Measurements from ENCODE around the gene SH3RF3.

The SH3RF3 gene

GRCh38 chr2:109454304-109454703 is 325.3 kb downstream of the SH3RF3 start:
- DNase-seq (ENCODE audit: low spot score), result no peak

GRCh38 chr2:109454765-109455394 is 325.9 kb downstream of the SH3RF3 start:
- DNase-seq (ENCODE audit: low spot score), result no peak

- no peak for DNase-seq (ENCODE audit: low spot score)
Observed at GRCh38 chr2:109455731-109456691, 327.0 kb downstream of the SH3RF3 start.

- DNase-seq (ENCODE audit: low spot score), result no peak
Observed at GRCh38 chr2:109456776-109457175, 327.8 kb downstream of the SH3RF3 start.

GRCh38 chr2:109457366-109457765 is 328.4 kb downstream of the SH3RF3 start:
- no peak for DNase-seq (ENCODE audit: low spot score)

GRCh38 chr2:109457794-109458193 is 328.8 kb downstream of the SH3RF3 start:
- no peak for DNase-seq (ENCODE audit: low spot score)

- no peak for DNase-seq (ENCODE audit: low spot score)
Observed at GRCh38 chr2:109458512-109458911, 329.5 kb downstream of the SH3RF3 start.

GRCh38 chr2:109459485-109459884 is 330.5 kb downstream of the SH3RF3 start:
- no peak for DNase-seq (ENCODE audit: low spot score)

- DNase-seq (ENCODE audit: low spot score), result no peak
Observed at GRCh38 chr2:109460553-109461324, 331.7 kb downstream of the SH3RF3 start.

GRCh38 chr2:109463236-109463635 is 334.2 kb downstream of the SH3RF3 start:
- DNase-seq (ENCODE audit: low spot score), result no peak

- no peak for DNase-seq (ENCODE audit: low spot score)
Observed at GRCh38 chr2:109463891-109464290, 334.9 kb downstream of the SH3RF3 start.

- DNase-seq (ENCODE audit: low spot score), result no peak
Observed at GRCh38 chr2:109466674-109467575, 337.9 kb downstream of the SH3RF3 start.

GRCh38 chr2:109467701-109468100 is 338.7 kb downstream of the SH3RF3 start:
- DNase-seq (ENCODE audit: low spot score), result no peak

- DNase-seq (ENCODE audit: low spot score), result no peak
Observed at GRCh38 chr2:109468893-109469292, 339.9 kb downstream of the SH3RF3 start.

- no peak for DNase-seq (ENCODE audit: low spot score)
Observed at GRCh38 chr2:109471658-109472057, 342.7 kb downstream of the SH3RF3 start.

GRCh38 chr2:109472331-109472959 is 343.4 kb downstream of the SH3RF3 start:
- no peak for DNase-seq (ENCODE audit: low spot score)

GRCh38 chr2:109472974-109473373 is 344.0 kb downstream of the SH3RF3 start:
- DNase-seq (ENCODE audit: low spot score), result no peak

GRCh38 chr2:109473616-109474318 is 344.8 kb downstream of the SH3RF3 start:
- no peak for DNase-seq (ENCODE audit: low spot score)

- DNase-seq (ENCODE audit: low spot score), result no peak
Observed at GRCh38 chr2:109474319-109474825, 345.4 kb downstream of the SH3RF3 start.

Measured in hematopoietic multipotent progenitor cell treated with erythropoietin and hydrocortisone succinate and interleukin-3 and kit ligand, for 17 days (in vitro differentiated cells).